Vagina (tissue), 2 donors: ENCODE results near the gene NCF4.

Source experiments
- POLR2A ChIP-seq, 2 donors: fragments of 450-650 bp; IDR thresholded peaks; one replicate each; pipeline ENCODE4 v1.6.1; 2017; ENCODE audit warnings: antibody characterized with exemption in 2 of 2, mild to moderate bottlenecking in 2 of 2, moderate library complexity in 2 of 2
- POLR2AphosphoS5 ChIP-seq, 2 donors: sonication (generic); formaldehyde crosslinking; IDR thresholded peaks; one replicate each; pipeline ENCODE4 v1.9.0; 2017; ENCODE audit warnings: antibody characterized with exemption in 2 of 2, mild to moderate bottlenecking in 2 of 2, low read depth in 1 of 2; ENCODE audit not compliant: insufficient read depth in 1 of 2
- TF ChIP-seq, protein P1 (sequence below), 3 experiments: fragments of 450-650 bp in 2 of 3; fragments of 200-600 bp in 1 of 3; sonication (generic) in 1 of 3; IDR thresholded peaks; one replicate each; pipeline ENCODE4 v1.5.1; 2017 to 2019; ENCODE audit warnings: antibody characterized with exemption in 3 of 3, mild to moderate bottlenecking in 2 of 3, moderate library complexity in 2 of 3

DNA sequence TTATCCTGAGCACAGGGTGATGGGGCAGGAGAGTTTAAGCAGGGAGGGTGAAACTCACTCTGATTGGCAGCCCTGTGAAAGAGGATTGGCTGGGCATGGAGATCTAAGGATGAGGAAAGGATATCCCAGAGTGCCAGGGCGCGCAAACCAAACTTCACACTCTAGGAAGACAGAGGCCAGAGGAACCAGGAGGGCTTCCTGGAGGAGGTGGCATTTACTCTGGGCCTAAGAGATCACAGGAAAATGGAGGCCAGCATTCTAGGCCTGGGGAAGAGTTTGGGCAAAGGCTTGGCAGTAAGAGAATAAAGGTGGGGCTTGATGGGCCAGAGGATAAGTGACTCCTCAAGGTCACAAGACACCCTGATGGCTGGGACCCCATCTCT is 377 bp upstream of the NCF4 start:
- TF ChIP-seq, protein P1, sequence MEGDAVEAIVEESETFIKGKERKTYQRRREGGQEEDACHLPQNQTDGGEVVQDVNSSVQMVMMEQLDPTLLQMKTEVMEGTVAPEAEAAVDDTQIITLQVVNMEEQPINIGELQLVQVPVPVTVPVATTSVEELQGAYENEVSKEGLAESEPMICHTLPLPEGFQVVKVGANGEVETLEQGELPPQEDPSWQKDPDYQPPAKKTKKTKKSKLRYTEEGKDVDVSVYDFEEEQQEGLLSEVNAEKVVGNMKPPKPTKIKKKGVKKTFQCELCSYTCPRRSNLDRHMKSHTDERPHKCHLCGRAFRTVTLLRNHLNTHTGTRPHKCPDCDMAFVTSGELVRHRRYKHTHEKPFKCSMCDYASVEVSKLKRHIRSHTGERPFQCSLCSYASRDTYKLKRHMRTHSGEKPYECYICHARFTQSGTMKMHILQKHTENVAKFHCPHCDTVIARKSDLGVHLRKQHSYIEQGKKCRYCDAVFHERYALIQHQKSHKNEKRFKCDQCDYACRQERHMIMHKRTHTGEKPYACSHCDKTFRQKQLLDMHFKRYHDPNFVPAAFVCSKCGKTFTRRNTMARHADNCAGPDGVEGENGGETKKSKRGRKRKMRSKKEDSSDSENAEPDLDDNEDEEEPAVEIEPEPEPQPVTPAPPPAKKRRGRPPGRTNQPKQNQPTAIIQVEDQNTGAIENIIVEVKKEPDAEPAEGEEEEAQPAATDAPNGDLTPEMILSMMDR (IDR thresholded peaks at IDR 0.05) = no peak
- TF ChIP-seq POLR2A (IDR thresholded peaks at IDR 0.05) (no peak), POLR2AphosphoS5 (IDR thresholded peaks at IDR 0.05; ENCODE audit: insufficient read depth in 1 of 2, low read depth in 1 of 2) (no peak)
